ENCODE results near the gene RDH14.

The RDH14 gene

GRCh38 chr2:18566145-18566769, 5.8 kb upstream of the RDH14 start:
- DNase-seq (ENCODE audit: low read depth in 2 of 2): no peak

GRCh38 chr2:18560797-18561085, 288 bp upstream of the RDH14 start:
- no peak for DNase-seq (ENCODE audit: low read depth in 2 of 2)

GRCh38 chr2:18559531-18560030, 872 bp downstream of the RDH14 start:
- DNase-seq (ENCODE audit: low read depth in 2 of 2): no peak

DNA sequence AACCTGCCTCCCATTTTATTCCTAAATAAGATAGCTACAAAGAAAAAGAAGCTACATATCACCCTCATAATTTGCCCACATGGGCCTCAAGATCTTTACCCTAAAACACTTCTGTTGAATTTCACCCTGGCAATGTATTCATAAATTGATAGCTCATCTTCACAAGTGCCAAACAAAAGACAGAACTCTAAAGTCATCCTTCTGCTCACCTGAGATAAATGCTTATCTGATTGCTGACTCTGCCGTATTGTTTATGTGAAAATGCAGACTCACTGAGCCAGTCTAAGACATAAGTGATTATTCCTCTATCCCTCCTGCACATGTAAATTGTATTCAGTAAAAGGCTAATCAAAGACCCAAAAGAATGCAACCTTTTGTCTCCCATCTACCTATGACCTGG, 2.0 kb downstream of the RDH14 start:
- DNase-seq (ENCODE audit: low read depth in 2 of 2): no peak

- no peak for DNase-seq (ENCODE audit: low read depth in 2 of 2)
Observed at GRCh38 chr2:18557121-18557520, 3.3 kb downstream of the RDH14 start.

GRCh38 chr2:18552351-18553077, 7.9 kb downstream of the RDH14 start:
- no peak for DNase-seq (ENCODE audit: low read depth in 2 of 2)

DNA sequence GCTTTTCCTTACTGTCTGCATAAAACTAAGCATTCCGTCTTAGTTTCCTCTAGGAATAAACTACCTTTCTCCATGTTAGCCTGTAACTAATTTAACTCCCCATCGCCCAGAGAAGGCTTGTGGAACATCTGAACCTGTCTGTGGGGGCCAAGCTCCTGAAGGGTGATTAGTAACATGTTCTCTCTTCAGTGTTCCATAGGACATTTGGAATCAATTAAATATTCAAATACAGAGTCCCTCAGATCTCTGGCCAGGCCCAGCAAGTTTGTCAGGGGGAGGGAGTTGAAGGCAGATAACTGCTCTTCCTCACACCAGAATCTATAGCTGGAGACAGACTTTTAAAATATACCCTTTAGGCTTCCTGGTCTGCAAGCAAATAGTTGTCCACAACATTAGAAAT, 8.8 kb downstream of the RDH14 start:
- DNase-seq (ENCODE audit: low read depth in 2 of 2): no peak

DNA sequence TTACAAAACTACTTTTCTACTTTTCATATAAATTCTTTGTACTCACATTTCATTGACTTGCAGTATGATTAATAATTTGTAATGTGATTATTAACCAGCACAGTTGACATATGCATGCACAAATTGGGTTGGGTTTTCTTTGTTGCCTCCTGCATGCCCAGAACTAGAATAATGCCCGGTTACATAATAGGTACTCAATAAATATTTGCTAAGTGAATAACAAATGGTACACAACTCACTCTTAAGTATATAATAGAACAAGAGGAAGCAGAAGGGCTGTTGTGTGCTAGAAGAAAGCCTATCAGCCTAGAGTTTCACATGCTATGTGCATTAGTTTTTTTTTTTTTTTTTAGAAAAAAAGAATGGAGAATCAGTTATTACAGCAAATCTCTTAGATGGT, 9.3 kb downstream of the RDH14 start:
- no peak for DNase-seq (ENCODE audit: low read depth in 2 of 2)

DNA sequence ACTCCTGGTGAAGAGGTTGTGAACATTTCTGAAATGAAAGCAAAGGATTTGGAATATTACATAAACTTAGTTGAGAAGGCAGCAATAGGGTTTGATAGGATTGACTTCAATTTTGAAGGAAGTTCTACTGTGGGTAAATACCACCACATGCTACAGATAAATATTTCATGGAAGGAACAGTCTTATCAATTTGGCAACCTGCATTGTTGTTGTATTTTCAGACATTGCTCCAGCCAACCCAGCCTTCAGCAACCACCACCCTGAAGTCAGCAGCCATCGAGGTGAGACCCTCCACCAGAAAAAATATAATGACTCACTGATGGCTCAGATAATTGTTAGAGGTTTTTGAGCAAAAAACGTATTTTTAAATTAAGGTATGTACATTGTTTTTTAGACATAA, 10.0 kb downstream of the RDH14 start:
- no peak for DNase-seq (ENCODE audit: low read depth in 2 of 2)

DNA sequence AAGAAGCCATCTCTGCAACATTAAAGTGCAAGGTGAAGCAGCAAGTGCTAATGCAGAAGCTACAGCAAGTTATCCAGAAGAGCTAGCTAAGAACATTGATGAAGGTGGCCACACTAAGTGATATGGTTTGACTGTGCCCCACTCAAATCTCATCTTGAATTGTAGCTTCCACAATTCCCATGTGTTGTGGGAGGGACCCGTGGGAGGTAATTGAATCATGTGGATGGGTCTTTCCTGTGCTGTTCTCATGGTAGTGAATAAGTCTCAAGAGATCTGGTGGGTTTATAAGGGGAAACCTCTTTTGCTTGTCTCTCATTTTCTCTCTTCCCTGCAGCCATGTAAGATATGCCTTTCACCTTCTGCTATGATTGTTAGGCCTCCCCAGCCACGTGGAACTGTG, 11.4 kb downstream of the RDH14 start:
- DNase-seq (ENCODE audit: low read depth in 2 of 2): no peak

- DNase-seq (ENCODE audit: low read depth in 2 of 2): no peak
Observed at GRCh38 chr2:18548621-18549020, 11.8 kb downstream of the RDH14 start.

DNA sequence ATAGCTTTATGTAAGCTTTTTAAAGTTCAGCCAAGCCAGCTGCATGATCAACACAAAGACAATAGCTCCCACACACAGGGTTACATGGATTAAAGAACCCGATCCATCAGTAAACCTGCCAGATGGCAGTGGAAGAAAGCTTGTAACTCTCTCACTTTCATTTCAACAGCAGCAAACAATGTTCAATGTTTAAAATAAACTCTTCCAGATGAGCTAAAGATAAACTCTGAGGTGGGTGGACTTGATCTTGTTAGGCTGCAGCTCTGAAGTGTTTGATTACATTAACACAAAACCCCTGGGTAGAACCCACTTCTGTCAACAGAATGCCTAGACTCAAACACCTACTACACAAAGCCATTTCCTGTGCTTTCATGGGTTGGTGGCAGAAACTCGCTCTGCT, 13.9 kb downstream of the RDH14 start:
- DNase-seq (ENCODE audit: low read depth in 2 of 2): no peak

DNA sequence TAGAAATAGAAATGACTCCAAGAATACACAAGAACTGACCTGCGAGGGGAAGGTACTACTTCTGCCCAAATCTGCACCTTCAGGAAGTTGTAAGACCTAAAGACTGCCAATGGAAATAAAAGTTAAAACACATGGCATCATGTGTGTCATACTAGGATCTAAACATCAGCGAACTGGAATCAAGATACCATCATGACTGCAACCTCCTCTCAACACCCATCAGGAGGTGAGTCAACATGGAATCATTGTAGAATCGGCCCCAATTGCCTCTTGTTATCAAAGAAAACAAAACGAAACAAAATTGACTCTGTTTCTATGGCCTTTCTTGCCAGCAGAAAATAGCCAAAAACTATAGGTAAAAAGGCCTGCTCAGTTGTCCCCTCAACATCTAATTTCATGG, 15.1 kb downstream of the RDH14 start:
- no peak for DNase-seq (ENCODE audit: low read depth in 2 of 2)

DNA sequence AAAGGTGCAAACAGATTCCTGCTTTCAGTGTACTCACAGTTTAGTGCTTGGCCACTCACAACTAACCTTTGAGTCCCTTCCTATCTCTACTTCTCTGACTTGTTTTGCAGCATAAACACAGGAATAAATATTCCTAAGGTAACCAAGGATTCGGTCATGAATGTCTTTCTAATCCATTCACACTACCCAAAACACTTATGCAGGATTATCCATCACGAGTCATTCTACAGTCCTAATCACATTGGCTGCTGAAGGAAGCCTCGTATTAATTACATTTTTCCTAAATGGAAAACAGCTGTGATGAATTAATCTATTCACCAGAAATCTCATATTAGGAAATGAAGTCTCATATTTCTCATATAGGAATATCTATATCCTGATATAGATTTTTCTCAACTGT, 16.3 kb downstream of the RDH14 start:
- no peak for DNase-seq (ENCODE audit: low read depth in 2 of 2)

GRCh38 chr2:18540872-18541271, 19.6 kb downstream of the RDH14 start:
- DNase-seq (ENCODE audit: low read depth in 2 of 2): no peak

DNA sequence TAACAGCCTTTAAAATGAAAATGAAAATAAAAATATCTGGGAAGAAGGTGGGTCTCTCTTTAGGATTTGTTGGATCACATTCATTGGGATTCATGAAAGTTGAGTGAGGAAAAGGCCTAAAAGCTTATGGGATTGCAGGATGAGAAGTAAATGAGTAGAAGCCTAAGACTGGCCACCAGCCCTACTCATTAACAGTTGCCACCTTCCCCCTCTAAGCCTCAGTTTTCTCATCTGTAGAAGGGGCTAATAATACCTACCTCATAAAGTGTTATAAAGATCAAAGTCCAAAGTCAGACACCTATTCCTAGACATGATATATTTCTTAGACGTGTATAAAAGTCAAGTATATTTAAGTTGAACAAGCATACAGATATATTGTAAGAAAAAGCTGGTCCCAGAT, 23.8 kb downstream of the RDH14 start:
- DNase-seq (ENCODE audit: low read depth in 2 of 2): no peak

DNA sequence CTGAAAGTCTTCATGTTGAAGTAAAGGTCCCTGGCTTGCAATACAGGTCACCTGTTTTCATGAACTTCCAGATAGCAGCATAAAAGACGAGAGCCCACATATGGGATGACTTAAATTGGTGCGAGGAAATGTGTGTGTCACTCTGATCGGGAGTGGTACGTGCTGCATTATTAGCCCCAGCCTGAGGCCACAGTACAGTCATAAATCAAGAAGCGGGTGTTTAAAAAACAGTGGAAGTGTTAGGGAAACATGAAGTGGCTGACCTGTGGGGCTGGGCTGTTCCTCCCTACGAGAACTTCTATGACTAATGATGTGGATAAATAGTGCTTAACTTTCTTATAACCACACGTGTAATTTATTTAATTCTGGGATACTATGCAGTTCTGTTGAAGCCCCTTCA, 24.4 kb downstream of the RDH14 start:
- no peak for DNase-seq (ENCODE audit: low read depth in 2 of 2)

DNA sequence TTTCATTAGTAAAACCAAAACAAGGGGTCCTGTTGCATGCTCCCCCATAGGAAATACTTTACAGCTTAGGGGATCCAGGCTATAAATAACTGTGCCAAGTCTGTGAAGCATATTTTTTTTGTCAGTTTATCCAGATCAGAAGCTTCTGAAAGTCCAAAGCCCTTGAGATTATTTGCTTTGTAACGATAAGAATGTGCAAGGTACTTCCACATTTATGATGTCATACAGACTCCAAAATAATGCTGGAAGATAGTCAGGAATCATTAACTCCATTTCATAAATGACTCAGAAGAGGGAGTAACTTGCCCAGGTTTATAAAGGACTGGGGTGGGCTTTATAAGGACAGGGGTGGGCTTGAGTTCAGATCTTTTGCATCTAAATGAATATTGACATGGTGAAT, 29.3 kb downstream of the RDH14 start:
- no peak for DNase-seq (ENCODE audit: low read depth in 2 of 2)

- no peak for DNase-seq (ENCODE audit: low read depth in 2 of 2)
Observed at GRCh38 chr2:18527822-18528221, 32.6 kb downstream of the RDH14 start.

DNA sequence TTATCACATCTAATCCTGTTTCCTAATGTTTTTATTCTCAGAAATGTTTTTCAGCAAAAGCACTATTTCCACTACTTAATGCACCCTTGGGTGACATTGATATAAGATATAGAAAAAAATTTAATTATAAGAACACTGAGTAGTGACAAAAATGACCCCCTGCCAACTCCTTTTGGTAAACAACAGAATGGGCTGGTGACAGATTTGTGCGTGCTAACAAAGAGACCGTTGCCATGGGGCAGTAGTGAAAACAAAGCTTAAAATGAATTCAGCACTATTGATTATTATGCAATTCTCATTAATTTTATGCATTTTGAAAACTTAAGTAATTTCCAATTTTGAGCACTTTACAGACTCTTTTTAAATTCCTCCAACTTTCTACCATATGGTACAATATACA, 33.1 kb downstream of the RDH14 start:
- no peak for DNase-seq (ENCODE audit: low read depth in 2 of 2)

DNA sequence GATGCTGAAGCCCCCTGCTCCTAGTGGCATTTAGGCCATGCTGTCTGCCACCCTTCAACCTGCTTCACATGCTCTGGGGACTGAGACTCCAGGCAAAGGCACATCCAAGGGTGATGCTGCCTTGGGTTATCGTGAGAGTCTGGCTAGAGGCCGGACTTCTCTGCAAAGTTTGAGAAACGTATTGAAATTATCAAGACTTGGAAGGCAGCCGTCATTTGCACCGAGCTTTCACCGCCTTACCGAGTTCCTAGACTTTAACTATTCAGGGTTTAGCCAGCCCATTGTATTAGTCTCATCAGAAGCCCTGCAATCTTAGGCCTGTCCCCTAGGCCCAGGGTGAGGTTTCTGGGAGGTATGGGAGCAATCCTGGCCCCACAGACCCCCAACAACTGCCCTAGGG, 34.0 kb downstream of the RDH14 start:
- no peak for DNase-seq (ENCODE audit: low read depth in 2 of 2)

GRCh38 chr2:18525852-18526251, 34.6 kb downstream of the RDH14 start:
- no peak for DNase-seq (ENCODE audit: low read depth in 2 of 2)

- DNase-seq (ENCODE audit: low read depth in 2 of 2): no peak
Observed at GRCh38 chr2:18525236-18525635, 35.2 kb downstream of the RDH14 start.
